ENCODE results near the gene YARS1.

The YARS1 gene

GRCh38 chr1:32761253-32761877 is 55.8 kb downstream of the YARS1 start:
- DNase-seq, result peak; percentile 69

- DNase-seq, result peak; percentile 58
Observed at GRCh38 chr1:32759997-32760623, 57.0 kb downstream of the YARS1 start.

GRCh38 chr1:32759521-32759981 is 57.6 kb downstream of the YARS1 start:
- no peak for DNase-seq

- no peak for DNase-seq
Observed at GRCh38 chr1:32758795-32759430, 58.2 kb downstream of the YARS1 start.

- no peak for DNase-seq
Observed at GRCh38 chr1:32758177-32758794, 58.9 kb downstream of the YARS1 start.

GRCh38 chr1:32757213-32757895 is 59.8 kb downstream of the YARS1 start:
- no peak for DNase-seq

GRCh38 chr1:32755810-32756159 is 61.4 kb downstream of the YARS1 start:
- no peak for DNase-seq

- no peak for DNase-seq
Observed at GRCh38 chr1:32755098-32755809, 61.9 kb downstream of the YARS1 start.

GRCh38 chr1:32754317-32755097 is 62.7 kb downstream of the YARS1 start:
- peak; percentile 47 for DNase-seq

GRCh38 chr1:32753532-32754316 is 63.4 kb downstream of the YARS1 start:
- DNase-seq, result peak; percentile 63

GRCh38 chr1:32749771-32750170 is 67.4 kb downstream of the YARS1 start:
- DNase-seq, result no peak

- no peak for DNase-seq
Observed at GRCh38 chr1:32749332-32749731, 67.8 kb downstream of the YARS1 start.

GRCh38 chr1:32748926-32749325 is 68.2 kb downstream of the YARS1 start:
- no peak for DNase-seq

- DNase-seq, result no peak
Observed at GRCh38 chr1:32748348-32748747, 68.8 kb downstream of the YARS1 start.

- DNase-seq, result no peak
Observed at GRCh38 chr1:32746130-32746529, 71.0 kb downstream of the YARS1 start.

GRCh38 chr1:32744071-32744425 is 73.1 kb downstream of the YARS1 start:
- DNase-seq, result no peak

GRCh38 chr1:32743380-32744070 is 73.6 kb downstream of the YARS1 start:
- DNase-seq, result no peak

GRCh38 chr1:32742956-32743355 is 74.2 kb downstream of the YARS1 start:
- no peak for DNase-seq

GRCh38 chr1:32742199-32742947 is 74.8 kb downstream of the YARS1 start:
- DNase-seq, result no peak
